GM19043 (cell line): Measurements from ENCODE around the gene RSBN1L.
"Not testable (repeated sequence)": the region's sequence is repeated elsewhere in the genome, so short reads cannot be mapped to it uniquely, and the experiment has no call there.

Experiments
- ATAC-seq: cut with Tn5 transposase; IDR thresholded peaks from one replicate; pipeline ENCODE4 v1.9.1; 2021; ENCODE audit warnings: low read depth; ENCODE audit not compliant: unreplicated experiment

Gene RSBN1L

DNA sequence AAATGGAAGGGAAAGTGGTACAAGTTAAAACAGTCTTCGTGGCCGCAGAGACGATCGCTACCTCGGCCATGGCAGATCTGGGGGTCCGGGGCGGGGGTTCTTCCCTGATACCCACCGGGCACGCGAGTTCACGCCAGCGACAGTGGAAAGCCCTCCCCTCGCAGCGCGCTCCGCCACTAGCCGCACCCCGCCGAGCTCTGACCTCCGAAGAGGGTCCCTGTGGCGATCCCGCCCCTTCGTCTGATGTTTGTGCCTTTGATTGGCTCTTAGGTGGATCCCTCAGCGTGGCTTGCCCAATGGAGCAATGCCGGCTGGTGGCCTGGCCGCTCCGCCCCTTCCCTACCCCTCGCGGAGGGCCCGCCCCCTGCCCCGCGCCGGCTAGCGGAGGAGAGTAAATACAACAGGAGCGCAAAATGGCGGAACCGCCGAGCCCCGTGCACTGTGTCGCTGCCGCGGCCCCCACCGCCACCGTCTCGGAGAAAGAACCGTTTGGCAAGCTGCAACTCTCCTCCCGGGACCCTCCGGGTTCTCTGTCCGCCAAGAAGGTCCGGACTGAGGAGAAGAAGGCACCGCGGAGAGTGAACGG is at the start of gene RSBN1L:
TSS of gene RSBN1L (plus strand) at position 403 of the 586 bp plus-strand sequence. CDS start at position 414, 11 bp downstream.
- peak; percentile 93 for ATAC-seq

DNA sequence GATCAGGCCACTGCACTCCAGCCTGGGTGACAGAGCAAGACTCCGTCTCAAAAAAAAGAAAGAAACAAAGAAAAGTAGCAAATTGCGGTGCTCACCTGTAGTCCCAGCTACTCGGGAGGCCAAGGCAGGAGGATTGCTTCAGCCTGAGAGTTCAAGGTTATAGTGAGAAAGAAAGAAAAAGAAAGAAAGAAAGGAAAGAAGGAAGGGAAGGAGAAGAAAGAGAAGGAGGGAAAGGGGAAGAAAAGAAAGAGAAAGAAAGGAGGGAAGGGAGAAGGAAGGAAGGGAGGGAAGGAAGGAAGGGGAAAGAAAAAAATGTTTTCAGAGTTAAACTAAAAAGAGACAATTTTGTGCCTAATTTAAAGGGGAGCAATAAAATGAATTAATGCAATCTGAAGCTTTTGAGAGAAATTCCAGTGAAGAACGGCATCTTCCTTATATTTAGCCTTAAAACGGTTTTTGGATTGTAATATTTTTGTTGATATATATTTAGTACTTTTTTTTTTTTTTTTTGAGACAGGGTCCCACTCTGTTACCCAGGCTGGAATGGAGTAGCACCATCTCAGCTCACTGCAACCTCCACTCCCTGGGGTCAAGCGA is 47.4 kb upstream of the RSBN1L start:
- no peak for ATAC-seq

DNA sequence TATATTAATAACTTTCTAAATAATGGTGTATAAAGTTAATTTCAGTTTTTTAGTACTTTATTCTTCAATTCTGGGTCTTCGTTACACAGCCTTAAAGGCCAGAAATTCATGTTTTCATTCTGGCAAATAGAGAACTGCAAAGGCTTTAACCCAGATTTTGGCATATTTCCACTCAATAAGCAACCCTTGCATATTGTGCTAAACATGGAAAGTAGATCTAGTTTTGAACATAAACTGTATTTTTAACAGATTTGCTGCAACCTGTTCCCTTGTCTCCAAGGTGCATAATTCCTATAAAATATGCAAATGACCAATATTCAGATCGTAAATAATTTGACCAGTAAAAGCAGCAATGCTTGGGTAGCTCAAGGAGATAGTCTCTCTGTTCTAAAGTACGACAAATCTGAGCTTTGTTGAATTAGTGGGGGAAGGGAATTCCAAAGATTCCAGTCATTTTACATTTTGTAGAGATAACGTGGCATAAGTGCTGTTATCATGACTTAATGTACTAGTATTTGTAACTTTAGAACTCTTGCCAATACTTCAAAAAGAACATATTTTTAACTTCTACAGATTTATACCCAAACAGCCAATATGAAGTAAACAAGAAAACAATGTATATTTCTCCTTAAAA is 46.4 kb upstream of the RSBN1L start:
- no peak for ATAC-seq

DNA sequence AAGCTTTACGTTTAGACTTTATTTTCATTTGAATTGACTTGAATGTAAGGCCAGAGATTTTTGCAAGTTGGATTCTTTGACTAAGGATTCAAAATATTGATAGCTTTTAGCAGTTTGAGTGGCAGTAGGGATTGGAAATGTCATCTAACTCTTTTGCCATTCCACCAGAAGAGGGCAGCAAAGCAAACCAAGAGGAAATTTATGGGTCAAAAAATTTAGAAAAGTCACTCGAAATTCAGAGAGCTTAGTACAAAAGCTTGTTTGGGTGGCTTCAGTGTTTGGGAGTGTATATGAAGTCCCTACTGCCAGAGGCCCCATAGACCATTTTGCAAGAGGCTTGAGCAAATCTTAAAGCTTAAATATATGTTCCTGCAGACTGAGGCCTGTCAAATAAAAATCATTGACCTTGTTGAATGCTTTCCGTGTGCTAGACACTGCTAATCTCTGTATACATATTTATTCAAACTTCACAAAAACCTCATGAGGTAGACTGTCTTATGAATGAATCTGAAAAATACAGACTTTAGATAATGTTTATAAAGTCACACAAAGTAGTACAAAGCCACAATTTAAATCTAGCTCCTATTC is 44.6 kb upstream of the RSBN1L start:
- no peak for ATAC-seq

DNA sequence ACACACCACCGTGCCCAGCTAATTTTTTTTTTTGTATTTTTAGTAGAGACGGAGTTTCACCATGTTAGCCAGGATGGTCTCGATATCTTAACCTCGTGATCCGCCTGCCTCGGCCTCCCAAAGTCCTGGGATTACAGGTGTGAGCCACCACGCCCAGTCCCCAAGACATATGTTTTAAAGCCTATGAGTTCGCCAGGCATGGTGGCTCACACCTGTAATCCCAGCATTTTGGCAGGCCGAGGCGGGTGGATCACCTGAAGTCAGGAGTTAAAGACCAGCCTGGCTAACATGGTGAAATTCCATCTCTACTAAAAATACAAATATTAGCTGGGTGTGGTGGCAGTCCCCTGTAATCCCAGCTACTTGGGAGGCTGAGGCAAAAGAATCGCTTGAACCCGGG is 43.4 kb upstream of the RSBN1L start:
- not testable (repeated sequence) for ATAC-seq

DNA sequence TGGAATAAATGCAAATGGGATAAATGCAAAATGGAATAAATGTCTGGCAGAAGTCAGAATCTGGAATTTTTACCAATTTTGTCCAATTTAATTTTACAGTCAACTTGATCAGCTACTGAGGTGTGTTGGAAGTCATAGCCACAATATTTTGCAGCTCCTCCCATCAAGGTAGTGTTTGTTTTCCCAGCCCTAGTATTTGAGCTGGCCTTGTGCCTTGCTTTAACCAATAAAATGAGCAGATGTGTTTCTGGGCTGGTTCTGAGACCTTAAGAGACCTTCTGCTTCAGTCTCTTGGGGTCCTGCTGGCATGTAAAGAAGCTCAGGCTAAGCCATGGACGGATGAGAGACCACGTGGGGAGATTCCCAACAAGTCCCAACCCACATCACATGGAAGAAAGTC is 42.7 kb upstream of the RSBN1L start:
- ATAC-seq = no peak

DNA sequence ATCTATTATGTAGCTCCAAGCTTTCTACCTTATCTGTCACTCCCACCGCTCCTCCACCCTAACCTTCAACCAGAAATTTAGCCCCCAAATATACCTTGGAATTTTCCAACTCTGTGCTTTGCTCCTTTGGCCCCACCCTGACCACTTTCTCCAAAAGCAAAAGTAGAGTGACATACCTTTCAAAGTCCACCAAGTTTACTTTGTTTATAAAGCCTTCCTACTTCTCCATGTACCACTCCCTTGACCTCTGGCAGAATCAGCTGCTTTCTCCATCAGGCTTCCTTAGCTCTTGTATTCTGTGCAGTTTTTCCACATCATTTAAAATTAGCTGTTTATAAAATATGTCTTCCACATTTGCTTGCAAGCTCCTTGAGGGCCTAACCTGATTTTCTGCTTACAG is 40.9 kb upstream of the RSBN1L start:
- no peak for ATAC-seq

DNA sequence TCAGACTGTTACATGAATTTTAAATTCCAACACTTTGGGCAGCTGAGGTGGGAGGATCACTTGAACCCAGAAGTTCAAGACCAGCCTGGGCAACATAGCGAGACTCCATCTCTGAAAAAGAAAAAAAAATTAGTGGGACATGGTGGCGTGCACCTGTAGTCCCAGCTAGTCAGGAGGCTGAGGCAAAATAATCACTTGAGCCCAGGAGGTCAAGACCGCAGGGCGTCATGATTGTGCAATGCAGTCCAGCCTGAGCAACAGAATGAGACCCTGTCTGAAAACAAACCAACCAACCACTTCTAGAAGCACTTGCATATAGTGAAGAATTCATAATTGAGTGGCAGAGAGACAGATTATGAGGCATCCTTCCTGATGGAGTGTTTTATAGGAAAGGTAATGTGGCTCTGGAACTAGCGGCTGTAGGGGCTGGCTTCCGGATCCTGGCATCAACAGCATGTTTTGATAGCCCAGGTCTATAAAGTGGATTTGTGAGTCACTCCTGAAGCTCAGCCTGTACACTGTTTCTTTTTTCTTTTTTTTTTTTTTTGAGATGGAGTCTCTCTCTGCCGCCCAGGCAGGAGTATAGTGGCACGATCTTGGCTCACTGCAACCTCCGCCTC is 40.3 kb upstream of the RSBN1L start:
- no peak for ATAC-seq

DNA sequence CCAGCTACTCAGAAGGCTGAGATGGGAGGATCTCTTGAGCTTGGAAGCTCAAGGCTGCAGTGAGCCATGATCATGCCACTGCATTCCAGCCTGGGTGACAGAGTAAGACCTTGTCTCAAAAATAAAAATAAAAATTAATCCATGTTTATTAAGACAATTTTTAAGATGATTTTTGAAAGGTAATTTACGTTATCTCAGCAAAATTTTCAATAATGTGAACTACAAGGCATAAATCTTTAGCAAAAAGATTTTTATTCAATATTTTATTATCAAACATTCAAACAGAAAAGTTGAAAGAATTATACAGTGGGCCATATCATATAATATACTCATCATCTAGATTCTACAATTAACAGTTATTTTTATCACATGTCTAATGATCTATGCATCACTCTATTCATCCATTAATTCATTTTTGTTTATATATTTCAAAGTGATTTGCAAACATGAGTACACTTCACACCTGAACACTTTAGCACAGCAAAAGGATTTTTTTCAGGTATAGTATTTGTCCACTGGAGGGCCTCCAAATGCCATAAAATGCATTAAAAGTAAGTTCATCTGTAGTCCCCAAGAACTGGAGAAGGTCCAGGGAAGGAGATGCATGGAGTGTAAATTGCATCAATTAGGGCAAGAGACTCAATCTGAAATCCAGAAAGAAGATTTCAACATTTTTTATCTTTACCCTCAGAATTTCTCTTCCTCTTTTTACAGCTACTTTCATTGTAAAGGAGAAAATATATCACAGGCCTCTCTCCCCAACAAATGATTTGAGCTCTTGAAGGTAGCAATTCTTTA is 38.6 kb upstream of the RSBN1L start:
- ATAC-seq = peak; percentile 53

DNA sequence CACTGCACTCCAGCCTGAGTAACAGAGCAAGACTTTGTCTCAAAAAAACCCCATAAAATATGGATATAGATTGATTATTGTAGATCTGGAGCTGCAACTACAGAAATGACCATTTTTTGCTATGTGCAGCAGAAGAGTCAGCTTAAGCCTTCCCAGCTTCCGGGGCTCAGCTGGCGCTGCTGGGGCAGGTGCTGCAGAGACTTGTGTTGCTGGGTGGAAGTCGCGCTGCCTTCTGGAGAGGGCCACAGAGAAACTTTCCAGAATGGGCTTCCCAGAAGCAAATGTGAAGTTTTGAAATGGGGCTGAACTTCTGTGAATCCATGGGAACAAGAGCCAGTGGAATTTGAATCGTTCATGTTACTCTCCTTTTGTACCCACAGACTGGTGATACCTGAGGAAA is 37.3 kb upstream of the RSBN1L start:
- no peak for ATAC-seq

DNA sequence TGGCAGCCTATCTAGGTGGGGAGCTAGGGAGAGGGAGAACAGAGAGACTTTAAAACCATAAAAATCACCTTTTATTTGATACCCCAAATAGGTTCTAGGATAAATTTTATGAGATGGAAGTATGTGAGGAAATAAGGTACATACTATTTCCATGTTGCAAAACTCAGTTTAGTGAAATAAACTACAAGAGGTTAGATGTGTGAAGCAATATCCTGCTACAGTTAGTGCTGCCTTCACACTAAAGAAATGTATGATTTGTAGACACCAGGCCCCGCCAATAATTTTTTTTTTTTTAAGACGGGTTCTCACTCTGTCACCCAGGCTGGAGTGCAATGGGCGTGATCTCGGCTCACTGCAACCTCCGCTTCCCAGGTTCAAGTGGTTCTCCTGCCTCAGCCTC is 34.4 kb upstream of the RSBN1L start:
- no peak for ATAC-seq

DNA sequence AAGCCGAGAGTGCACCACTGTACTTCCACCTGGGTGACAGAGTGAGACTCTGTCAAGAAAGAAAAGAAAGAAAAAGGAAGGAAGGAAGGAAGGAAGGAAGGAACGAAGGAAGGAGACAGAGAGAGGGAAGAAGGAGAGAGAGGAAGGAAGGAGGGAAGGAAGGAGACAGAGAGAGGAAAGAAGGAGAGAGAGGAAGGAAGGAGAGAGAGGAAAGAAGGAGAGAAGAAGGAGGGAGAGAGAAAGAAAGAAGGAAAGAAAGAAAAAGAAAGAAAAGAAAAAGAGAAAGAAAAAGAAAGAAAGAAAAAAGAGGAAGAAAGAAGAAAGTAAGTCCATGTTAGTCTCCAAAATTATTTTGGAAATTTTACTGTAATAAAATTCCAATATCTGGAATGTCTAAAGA is 33.4 kb upstream of the RSBN1L start:
- ATAC-seq = no peak

DNA sequence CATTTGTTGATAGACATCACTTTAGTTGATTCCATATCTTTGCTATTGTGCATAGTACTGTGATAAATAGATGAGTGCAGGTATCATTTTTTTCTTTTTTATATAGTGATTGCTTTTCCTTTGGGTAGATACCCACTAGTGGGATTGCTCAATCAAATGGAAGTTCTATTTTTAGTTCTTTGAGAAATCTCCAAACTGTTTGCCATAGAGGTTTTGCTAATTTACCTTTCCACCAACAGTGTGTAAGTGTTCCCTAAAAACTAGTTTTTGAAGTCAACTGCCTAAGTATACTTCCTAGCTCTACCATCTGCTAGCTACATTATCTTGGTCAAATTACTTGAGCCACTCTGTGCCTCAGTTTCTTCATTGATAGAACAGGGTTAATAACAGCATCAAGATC is 31.5 kb upstream of the RSBN1L start:
- no peak for ATAC-seq

DNA sequence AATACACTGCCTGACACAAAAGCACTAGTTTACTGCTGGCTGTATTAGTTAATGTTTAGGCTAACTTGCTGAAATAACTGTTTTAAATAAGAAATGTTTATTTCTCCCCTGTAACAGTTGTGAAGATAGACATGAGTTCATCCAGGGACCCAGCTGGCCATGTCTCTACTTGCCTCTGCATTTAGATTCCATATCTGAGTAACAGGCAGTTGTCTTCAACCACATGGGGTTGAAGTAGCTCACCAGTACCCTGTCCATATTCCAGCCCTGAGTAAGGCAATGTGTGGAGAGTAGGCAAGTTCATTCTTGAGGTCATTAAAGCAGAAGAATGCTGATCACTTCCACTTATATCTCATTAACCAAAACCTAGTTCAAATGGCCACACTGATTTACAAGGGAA is 31.1 kb upstream of the RSBN1L start:
- no peak for ATAC-seq

DNA sequence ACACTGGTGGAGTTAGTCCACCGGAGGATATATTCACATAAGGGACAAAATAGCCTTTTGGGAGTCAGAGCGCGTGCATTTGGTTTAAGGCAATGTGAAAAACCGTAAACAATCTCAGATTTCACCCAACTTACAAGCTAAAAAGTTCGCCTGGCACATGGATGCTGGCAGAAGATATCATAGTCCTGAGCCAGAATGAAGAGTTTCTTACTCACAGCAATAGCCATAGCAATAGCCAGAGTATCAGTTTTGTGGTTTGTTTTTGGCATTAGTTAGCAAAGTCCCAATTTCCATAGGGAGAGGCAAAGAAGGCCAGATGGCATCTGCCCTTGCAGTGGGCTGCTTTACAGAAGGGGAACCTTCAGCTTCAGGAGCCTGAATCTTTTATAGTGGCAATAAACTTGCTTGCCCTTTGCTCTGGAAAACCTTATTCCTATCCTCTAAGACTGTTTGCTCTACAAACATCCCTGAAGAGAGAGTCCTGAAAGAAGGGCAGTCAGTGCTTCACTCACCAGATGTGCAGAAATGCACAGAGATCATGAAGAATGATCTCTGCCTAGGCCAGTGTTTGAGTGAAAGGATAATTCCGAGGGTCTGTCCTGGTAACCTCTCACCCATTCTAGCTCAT is 28.7 kb upstream of the RSBN1L start:
- no peak for ATAC-seq

DNA sequence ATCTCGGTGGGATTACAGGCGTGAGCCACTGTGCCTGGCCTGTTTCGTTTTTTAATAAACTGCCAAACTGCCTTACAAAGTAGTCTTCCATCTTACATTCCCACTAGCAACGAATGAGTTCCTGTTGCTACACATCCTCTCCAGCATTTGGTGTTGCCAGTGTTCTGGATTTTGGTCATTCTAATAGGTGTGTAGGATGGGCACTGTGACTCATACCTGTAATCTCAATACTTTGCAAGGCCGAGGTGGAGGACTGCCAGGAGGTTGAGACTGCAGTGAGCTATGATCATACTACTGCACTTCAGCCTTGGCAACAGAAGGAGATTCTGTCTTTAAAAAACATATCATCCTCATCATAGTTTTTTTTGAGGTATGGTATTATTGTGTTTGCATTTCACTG is 21.4 kb upstream of the RSBN1L start:
- ATAC-seq = no peak

DNA sequence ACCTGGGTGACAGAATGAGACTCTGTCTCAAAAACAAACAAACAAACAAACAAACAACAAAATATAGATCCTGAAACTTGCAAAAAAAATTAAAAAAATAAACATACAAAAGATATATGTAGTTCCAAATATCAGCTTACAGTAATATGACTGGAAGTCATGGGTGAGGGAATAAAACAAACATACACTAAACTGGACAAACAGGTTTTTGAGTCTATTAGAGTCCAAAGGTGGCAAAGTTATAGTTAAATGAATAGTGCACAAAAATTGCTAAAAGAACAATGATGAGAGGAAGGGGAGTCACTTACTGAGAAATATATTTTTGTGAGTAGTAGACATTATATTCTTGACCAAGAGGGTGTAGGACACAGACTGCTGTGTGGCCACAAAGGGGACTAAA is 16.7 kb upstream of the RSBN1L start:
- no peak for ATAC-seq

DNA sequence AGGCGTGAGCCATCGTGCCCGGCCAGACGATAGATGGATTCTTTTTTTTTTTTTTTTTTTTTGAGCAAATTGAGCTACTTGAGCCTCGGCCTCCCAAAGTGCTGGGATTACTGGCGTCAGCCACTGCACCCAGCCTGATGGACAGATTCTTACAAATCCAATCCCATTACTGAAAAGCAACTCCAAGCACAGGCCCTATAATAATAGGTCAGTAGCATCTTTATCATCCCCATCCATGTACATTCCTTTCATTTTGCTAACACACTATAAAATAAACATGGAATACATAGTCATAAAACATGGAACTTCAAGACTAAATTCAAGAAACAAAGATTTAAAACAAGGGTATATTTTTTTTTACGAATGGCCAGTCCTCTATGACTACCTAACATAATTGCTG is 16.0 kb upstream of the RSBN1L start:
- ATAC-seq = no peak

DNA sequence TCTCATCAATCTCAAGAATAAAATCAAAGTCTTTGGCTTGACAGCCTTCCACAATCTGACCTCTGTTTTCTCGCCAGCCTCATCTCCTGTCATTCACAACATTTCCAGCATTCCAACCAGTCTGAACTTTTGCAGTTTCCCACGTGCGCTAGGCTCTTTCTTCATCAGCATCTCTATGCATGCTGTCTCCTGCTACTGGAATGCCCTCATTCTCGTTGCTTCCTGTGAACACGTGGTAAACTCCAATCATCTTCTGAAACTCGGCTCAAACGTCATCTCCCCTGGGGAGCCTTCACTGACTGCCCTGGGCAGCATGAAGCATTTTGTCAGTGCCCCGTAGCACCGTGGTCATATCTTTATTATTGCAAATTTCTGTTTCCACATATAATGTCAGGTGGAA is 12.2 kb upstream of the RSBN1L start:
- no peak for ATAC-seq

DNA sequence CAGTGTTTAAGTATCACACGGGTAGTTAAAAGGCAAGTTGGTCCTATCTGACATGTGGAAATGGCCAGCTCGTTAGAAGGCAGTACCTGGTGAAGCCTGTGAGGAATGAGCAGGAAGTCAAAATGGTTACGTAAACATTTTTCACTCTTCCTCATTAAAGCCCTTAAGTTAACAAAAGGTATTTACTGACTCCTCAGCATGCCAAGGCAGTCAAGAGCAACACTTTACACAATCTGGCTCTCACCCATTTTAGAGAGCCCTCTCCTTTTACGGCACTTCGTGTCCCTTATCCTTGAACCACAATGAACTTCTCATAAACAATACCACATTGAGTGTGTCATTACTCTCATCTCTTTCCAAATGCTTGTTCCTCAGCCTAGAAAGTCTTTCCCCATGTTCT is 11.0 kb upstream of the RSBN1L start:
- ATAC-seq = no peak
